BLaER1 (cell line): ENCODE results near the gene MIPOL1.
"Not testable (repeated sequence)": the region's sequence is repeated elsewhere in the genome, so short reads cannot be mapped to it uniquely, and the experiment has no call there.

ENCODE experiments used
- H3K27ac ChIP-seq: shearing (Covaris generic); formaldehyde crosslinking; 2 replicates; pipeline ENCODE4 v1.8.1; 2022
- H3K27me3 ChIP-seq: shearing (Covaris generic); formaldehyde crosslinking; 2 replicates; pipeline ENCODE4 v1.8.1; 2022
- H3K36me3 ChIP-seq: shearing (Covaris generic); formaldehyde crosslinking; 2 replicates; pipeline ENCODE4 v1.8.1; 2022
- H3K4me1 ChIP-seq: shearing (Covaris generic); formaldehyde crosslinking; 2 replicates; pipeline ENCODE4 v1.8.1; 2022
- H3K4me2 ChIP-seq: shearing (Covaris generic); formaldehyde crosslinking; 2 replicates; pipeline ENCODE4 v1.8.1; 2022
- H3K4me3 ChIP-seq: shearing (Covaris generic); formaldehyde crosslinking; 2 replicates; pipeline ENCODE4 v1.8.1; 2022
- H3K9ac ChIP-seq: shearing (Covaris generic); formaldehyde crosslinking; 2 replicates; pipeline ENCODE4 v1.8.1; 2022
- H3K9me3 ChIP-seq: shearing (Covaris generic); formaldehyde crosslinking; 2 replicates; pipeline ENCODE4 v1.8.1; 2022
- H4K20me1 ChIP-seq: shearing (Covaris generic); formaldehyde crosslinking; 2 replicates; pipeline ENCODE4 v1.8.1; 2022
- Cebpa-rat ChIP-seq: shearing (Covaris generic); IDR thresholded peaks from 2 replicates; pipeline ENCODE4 v1.8.1; 2022

The MIPOL1 gene

GRCh38 chr14:37187294-37187693 is 10.4 kb upstream of the MIPOL1 start:
- Histone ChIP-seq H3K9me3 (no peaks in the 10 kb centered on the region), H3K4me1 (no peaks in the 10 kb centered on the region), H4K20me1 (no peaks in the 10 kb centered on the region), H3K27ac (no peak overlapping the region), H3K27me3 (no peaks in the 10 kb centered on the region), H3K9ac (no peak overlapping the region), H3K36me3 (no peaks in the 10 kb centered on the region), H3K4me3 (no peak overlapping the region), H3K4me2 (no peak overlapping the region)
- no peak for TF ChIP-seq Cebpa-rat

GRCh38 chr14:37187840-37188577 is 9.7 kb upstream of the MIPOL1 start:
- H3K9me3 ChIP-seq, H4K20me1 ChIP-seq, H3K4me3 ChIP-seq, H3K4me1 ChIP-seq, H3K27me3 ChIP-seq, H3K9ac ChIP-seq, H3K36me3 ChIP-seq, H3K4me2 ChIP-seq, H3K27ac ChIP-seq: not testable (repeated sequence)

GRCh38 chr14:37189733-37190132 is 8.0 kb upstream of the MIPOL1 start:
- not testable (repeated sequence) for H3K36me3 ChIP-seq, H3K4me1 ChIP-seq, H4K20me1 ChIP-seq, H3K4me3 ChIP-seq, H3K4me2 ChIP-seq, H3K27ac ChIP-seq, H3K9ac ChIP-seq, H3K27me3 ChIP-seq, H3K9me3 ChIP-seq

DNA sequence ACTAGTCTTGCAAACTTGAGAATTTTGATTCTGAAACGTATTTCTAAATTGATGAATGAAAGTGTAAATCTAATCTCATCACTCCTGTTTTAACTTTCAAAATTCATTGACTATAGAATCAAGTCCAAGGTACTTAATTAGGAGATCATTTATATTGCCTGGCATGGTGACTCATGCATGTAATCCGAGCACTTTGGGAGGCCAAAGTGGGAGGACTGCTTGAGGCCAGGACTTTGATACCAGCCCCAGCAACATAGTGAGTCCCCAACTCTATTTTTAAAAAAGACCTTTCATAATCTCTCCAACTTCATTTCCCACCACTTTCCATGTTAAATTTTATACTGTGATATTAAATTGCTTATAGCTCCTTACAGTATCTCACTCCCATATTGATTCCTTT is 3.0 kb upstream of the MIPOL1 start:
- no peaks in the 10 kb centered on the region for H3K36me3 ChIP-seq
- no peak overlapping the region for H3K9ac ChIP-seq
- H3K9me3 ChIP-seq, result 0 out of 2 replicates have a peak, but pooled peaks cover 10% of the 10 kb centered on the region
- H4K20me1 ChIP-seq, result no peaks in the 10 kb centered on the region
- H3K27ac ChIP-seq, result no peak overlapping the region
- H3K4me1 ChIP-seq, result no peaks in the 10 kb centered on the region
- H3K4me2 ChIP-seq, result no peak overlapping the region
- H3K4me3 ChIP-seq, result no peak overlapping the region
- TF ChIP-seq Cebpa-rat, result no peak
- no peaks in the 10 kb centered on the region for H3K27me3 ChIP-seq

DNA sequence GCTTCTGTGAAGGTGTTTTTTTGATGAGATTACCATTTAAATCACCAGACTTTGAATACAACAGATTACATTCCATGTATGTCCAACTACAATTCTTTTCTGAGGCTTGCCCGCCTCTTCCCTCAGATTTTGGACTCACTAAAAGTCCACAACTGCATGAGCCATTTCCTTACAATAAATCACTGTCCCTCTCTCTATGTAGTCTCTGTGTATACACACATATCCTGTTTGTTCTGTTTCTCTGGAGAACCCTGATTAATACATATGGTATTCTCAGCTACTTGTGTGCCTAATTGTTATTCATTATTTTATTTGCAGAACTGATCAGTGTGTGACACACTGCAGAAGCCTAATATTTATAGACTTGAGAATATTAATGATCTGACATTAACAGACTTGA is 2.4 kb upstream of the MIPOL1 start:
- no peak overlapping the region for H3K27ac ChIP-seq
- no peaks in the 10 kb centered on the region for H4K20me1 ChIP-seq
- H3K9ac ChIP-seq, result no peak overlapping the region
- H3K9me3 ChIP-seq, result 0 out of 2 replicates have a peak, but pooled peaks cover 10% of the 10 kb centered on the region
- TF ChIP-seq Cebpa-rat, result no peak
- H3K36me3 ChIP-seq, result no peaks in the 10 kb centered on the region
- H3K27me3 ChIP-seq, result no peaks in the 10 kb centered on the region
- H3K4me3 ChIP-seq, result no peak overlapping the region
- H3K4me2 ChIP-seq, result no peak overlapping the region
- no peaks in the 10 kb centered on the region for H3K4me1 ChIP-seq

GRCh38 chr14:37196604-37197420 is 925 bp upstream of the MIPOL1 start:
- Histone ChIP-seq H3K9ac (no peak overlapping the region), H3K4me3 (no peak overlapping the region)

GRCh38 chr14:37198273-37198598 is 499 bp downstream of the MIPOL1 start:
- H3K27ac ChIP-seq, result no peak overlapping the region
- 0 out of 2 replicates have a peak, but pooled peaks cover 10% of the 10 kb centered on the region for H3K9me3 ChIP-seq
- H3K9ac ChIP-seq, result no peak overlapping the region
- TF ChIP-seq Cebpa-rat, result no peak
- no peaks in the 10 kb centered on the region for H3K27me3 ChIP-seq
- H4K20me1 ChIP-seq, result no peaks in the 10 kb centered on the region
- no peaks in the 10 kb centered on the region for H3K36me3 ChIP-seq
- no peaks in the 10 kb centered on the region for H3K4me1 ChIP-seq
- H3K4me3 ChIP-seq, result no peak overlapping the region
- no peak overlapping the region for H3K4me2 ChIP-seq

More at GRCh38 chr14:37196604-37197420, 925 bp upstream of the MIPOL1 start:
- no peak for TF ChIP-seq Cebpa-rat
- Histone ChIP-seq H3K4me1 (no peaks in the 10 kb centered on the region), H3K27ac (no peak overlapping the region), H3K4me2 (no peak overlapping the region), H3K9me3 (0 out of 2 replicates have a peak, but pooled peaks cover 10% of the 10 kb centered on the region), H4K20me1 (no peaks in the 10 kb centered on the region), H3K27me3 (no peaks in the 10 kb centered on the region), H3K36me3 (no peaks in the 10 kb centered on the region)

GRCh38 chr14:37198907-37199306 is 1.2 kb downstream of the MIPOL1 start:
- H3K36me3 ChIP-seq, result no peaks in the 10 kb centered on the region
- no peaks in the 10 kb centered on the region for H3K27me3 ChIP-seq
- TF ChIP-seq Cebpa-rat, result no peak
- no peaks in the 10 kb centered on the region for H4K20me1 ChIP-seq
- 0 out of 2 replicates have a peak, but pooled peaks cover 10% of the 10 kb centered on the region for H3K9me3 ChIP-seq
- no peaks in the 10 kb centered on the region for H3K4me1 ChIP-seq
- no peak overlapping the region for H3K4me2 ChIP-seq
- no peak overlapping the region for H3K9ac ChIP-seq
- H3K27ac ChIP-seq, result no peak overlapping the region
- H3K4me3 ChIP-seq, result no peak overlapping the region

DNA sequence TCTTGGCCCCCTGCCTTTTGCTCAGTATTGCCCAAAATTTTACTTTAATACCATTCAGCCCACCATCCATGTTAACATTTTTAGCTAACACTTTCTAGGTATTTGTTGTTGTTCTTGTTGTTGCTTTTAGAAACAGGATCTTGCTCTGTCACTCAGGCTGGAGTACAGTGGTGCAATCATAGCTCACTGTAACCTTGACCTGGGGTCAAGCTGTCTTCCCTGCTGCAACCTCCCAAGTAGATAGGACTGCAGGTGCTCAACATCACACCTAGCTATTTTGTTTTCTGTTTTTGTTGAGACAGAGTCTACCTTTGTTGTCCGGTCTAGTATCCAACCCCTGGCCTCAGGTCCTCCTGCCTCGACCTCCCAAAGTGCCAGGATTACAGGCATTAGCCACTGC is 4.0 kb downstream of the MIPOL1 start:
- Histone ChIP-seq H3K9me3 (peaks cover 27% of the 10 kb centered on the region), H3K4me1 (no peaks in the 10 kb centered on the region), H3K4me3 (no peak overlapping the region), H3K27ac (no peak overlapping the region), H3K4me2 (no peak overlapping the region), H3K9ac (no peak overlapping the region), H3K36me3 (no peaks in the 10 kb centered on the region), H4K20me1 (no peaks in the 10 kb centered on the region), H3K27me3 (no peaks in the 10 kb centered on the region)
- TF ChIP-seq Cebpa-rat, result no peak

DNA sequence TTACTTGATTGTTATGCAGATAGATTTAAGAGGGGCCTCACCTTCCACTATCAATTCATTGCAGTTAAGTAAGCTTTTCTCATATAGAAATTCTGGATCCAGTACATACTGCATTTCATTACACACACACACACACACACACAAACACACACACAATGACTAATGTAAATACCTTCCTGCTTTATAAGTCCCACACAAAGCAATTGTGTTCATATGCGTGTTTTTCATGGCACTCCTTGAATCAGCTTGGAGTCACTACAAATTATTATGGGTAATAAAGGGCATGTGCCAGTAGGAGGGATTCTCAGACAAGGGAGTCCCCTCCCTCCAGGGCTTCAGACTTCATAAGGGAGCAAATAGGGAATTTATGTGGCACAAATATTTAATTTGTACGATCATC is 4.5 kb downstream of the MIPOL1 start:
- Histone ChIP-seq H3K9ac (no peak overlapping the region), H3K27me3 (no peaks in the 10 kb centered on the region), H3K4me2 (no peak overlapping the region), H3K4me1 (no peaks in the 10 kb centered on the region), H3K36me3 (no peaks in the 10 kb centered on the region), H3K4me3 (no peak overlapping the region), H3K9me3 (peaks cover 32% of the 10 kb centered on the region), H3K27ac (no peak overlapping the region), H4K20me1 (no peaks in the 10 kb centered on the region)
- no peak for TF ChIP-seq Cebpa-rat
